Measurements from ENCODE around the gene OR2T2.
"Not testable (repeated sequence)": the region's sequence is repeated elsewhere in the genome, so short reads cannot be mapped to it uniquely, and the experiment has no call there.

The OR2T2 gene, protein sequence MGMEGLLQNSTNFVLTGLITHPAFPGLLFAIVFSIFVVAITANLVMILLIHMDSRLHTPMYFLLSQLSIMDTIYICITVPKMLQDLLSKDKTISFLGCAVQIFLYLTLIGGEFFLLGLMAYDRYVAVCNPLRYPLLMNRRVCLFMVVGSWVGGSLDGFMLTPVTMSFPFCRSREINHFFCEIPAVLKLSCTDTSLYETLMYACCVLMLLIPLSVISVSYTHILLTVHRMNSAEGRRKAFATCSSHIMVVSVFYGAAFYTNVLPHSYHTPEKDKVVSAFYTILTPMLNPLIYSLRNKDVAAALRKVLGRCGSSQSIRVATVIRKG

DNA sequence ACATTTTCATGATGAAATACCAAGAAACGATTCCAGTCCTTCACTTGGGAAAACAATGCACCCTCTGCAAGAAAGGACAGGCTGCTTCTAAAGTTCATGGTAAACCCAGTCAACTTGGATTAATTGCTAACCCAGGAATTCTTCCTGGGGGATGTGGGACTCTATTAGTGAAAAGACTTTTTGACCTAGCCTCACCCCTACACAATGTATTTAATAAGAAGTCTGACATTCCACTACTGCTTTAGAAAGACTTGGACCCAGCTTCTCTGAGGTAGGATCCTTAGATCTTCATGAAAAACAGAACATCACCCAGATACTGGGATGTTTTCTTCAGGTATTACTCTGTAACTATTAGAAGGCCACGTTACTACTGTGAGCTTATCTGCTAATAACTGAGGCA, at the start of gene OR2T2:
OR2T2 (plus strand) TSS at position 239 of the 400 bp plus-strand sequence. CDS start 7,161 bp downstream, outside the sequence.
- not testable (repeated sequence) for DNase-seq (ENCODE audit: insufficient read length, low spot score); FAIRE-seq

DNA sequence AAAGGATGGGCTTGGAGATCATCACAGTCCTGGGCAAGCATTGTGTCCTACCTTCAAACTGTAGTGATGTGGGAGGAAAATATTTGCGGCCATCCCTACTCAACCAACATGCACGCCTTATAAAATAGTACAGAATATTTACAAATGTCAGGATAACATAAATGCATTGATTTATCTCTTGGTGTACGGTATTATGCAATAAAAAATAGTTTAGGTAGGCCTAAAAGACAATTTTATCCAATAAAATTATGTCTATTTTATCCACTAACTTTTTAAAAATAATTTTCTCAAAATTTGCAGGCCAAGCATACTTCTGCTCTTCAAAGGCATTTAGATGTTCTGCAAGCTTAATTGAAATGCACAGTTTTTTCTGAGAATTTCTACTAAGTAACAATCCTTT, 42.7 kb upstream of the OR2T2 start, which contains the start of gene OR2T1:
OR2T1 (plus strand) TSS at position 301 of the 400 bp plus-strand sequence. CDS start 3,100 bp downstream, outside the sequence.
- no peak for TF ChIP-seq POLR2A (IDR thresholded peaks at IDR 0.05; ENCODE audit: low read depth, low read length)
- FAIRE-seq (no peak), DNase-seq (ENCODE audit: insufficient read length, low spot score) (no peak)

GRCh38 chr1:248404024-248404423, 41.4 kb upstream of the OR2T2 start:
- DNase-seq (ENCODE audit: insufficient read length, low spot score) = no peak
- peak; percentile 94 for FAIRE-seq
- no peak for TF ChIP-seq POLR2A (IDR thresholded peaks at IDR 0.05; ENCODE audit: low read depth, low read length)

DNA sequence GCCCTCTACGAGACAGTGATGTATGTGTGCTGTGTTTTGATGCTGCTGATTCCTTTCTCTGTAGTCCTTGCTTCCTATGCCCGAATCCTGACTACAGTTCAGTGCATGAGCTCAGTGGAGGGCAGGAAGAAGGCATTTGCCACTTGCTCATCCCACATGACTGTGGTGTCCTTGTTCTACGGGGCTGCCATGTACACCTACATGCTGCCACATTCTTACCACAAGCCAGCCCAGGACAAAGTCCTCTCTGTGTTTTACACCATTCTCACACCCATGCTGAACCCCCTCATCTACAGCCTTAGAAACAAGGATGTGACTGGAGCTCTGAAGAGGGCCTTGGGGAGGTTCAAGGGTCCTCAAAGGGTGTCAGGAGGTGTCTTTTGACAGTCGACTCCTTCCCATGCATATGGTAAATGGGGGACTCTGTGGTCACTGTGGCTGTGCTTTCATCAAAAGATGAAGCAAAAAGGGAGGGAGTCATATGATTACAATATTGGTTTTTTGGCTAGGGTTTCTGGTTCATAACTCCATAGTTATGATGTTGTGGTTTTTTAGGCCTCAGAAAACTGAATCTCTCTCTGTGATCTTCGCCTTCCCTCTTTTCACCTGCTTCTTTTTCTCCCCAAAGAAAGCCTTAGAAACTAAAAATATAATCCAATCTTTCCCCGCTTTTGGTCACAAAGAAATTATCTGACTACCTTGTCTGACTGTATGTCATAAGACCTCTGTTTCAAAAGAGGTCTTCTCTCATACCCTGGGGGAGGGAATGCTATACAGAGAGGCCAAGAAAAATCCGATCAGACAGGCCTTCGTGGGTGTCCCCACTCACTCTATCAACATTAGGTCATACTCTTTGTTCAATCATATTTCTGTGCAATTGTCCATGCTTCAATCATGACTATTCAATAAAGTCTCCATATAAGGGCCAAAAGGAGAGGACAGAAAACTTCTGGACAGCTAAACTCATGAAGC, 38.4 kb upstream of the OR2T2 start:
- no peak for FAIRE-seq
- TF ChIP-seq POLR2A (IDR thresholded peaks at IDR 0.05; ENCODE audit: low read depth, low read length) = no peak

GRCh38 chr1:248416226-248416625, 29.2 kb upstream of the OR2T2 start:
- TF ChIP-seq POLR2A (IDR thresholded peaks at IDR 0.05; ENCODE audit: low read depth, low read length) = no peak
- DNase-seq (ENCODE audit: insufficient read length, low spot score) (no peak), FAIRE-seq (no peak)

More for the DNA sequence above, 38.4 kb upstream of the OR2T2 start:
- DNase-seq (ENCODE audit: insufficient read length, low spot score) = no peak

DNA sequence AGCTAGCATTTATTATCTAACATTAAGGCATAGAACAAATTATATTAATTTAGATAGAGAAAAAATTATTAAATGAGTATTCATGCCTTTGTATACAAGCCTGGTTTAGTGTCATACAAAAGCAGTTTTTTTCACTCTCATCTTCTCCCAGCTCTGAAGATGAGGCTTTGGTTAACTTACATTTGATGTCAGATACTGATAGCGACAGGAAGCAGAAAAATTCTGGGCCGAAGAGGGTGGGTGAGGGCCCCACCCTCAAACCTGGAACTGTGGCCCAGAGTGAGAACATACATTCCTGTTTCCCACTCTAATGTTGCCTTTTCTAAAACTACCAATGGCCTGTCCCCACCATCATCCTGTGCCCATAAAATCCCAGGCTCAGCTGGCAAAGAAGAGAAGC, 27.6 kb upstream of the OR2T2 start:
- FAIRE-seq = no peak
- TF ChIP-seq POLR2A (IDR thresholded peaks at IDR 0.05; ENCODE audit: low read depth, low read length) = no peak
- DNase-seq (ENCODE audit: insufficient read length, low spot score) = no peak

GRCh38 chr1:248421384-248421783, 24.1 kb upstream of the OR2T2 start:
- no peak for DNase-seq (ENCODE audit: insufficient read length, low spot score)
- TF ChIP-seq POLR2A (IDR thresholded peaks at IDR 0.05; ENCODE audit: low read depth, low read length) = no peak
- no peak for FAIRE-seq

- FAIRE-seq; DNase-seq (ENCODE audit: insufficient read length, low spot score): not testable (repeated sequence)
Measured at GRCh38 chr1:248427526-248428191, 17.8 kb upstream of the OR2T2 start.

DNA sequence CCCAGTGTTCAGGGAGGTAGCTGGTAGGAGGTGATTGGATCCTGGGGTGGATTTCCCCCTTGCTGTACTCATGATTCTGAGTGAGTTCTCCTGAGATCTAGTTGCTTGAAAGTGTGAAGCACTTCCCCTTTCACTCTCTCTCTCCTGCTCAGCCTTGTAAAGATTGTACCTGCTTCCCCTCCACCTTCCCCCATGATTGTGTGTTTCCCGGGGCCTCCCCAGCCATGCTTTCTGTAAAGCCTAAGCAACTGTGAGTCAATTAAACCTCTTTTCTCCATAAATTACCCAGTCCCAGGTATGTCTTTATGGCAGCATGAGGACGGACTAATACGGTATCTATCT, 17.3 kb upstream of the OR2T2 start:
- not testable (repeated sequence) for DNase-seq (ENCODE audit: insufficient read length, low spot score); FAIRE-seq

DNA sequence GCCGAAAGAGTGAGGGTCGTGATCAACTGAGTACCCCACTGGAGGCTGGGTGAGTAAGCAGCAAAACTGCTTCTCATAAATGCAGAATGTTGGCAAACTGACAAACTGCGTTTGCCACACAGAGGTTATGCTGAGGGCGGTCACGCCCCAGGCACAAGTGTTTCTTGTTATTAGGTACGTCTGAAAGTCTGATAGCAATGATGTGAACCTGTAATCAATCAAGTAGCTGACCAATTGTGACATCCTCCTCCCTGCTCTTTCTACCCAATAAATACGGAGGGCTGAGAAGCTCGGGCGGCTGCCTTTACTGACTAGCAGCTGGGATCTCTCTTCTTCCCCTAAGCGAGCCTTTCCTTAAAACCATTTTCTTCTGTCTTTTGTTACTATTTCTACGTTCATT, 13.8 kb upstream of the OR2T2 start:
- FAIRE-seq = not testable (repeated sequence)

DNA sequence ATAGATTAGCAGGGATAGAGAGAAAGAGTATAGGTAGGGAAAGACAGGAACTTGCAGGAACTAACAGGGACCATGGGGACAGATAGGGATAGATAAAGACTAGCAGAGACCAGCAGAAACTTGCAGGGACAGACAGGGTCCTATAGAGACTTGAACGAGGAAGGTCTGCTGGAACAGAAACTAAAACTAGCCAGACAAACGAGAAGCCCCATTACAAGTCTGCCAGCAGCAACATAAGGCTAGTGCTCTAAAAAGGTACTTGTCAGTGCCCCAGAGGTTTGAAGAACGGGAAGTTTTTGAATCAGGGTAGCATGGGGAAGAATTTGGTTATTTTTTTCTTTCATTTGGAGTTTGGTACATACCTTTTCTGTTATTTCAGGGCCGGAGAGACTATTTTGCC, 13.2 kb upstream of the OR2T2 start:
- not testable (repeated sequence) for FAIRE-seq; DNase-seq (ENCODE audit: insufficient read length, low spot score)

More for the DNA sequence above, 13.8 kb upstream of the OR2T2 start:
- DNase-seq (ENCODE audit: insufficient read length, low spot score) = not testable (repeated sequence)

- not testable (repeated sequence) for FAIRE-seq; DNase-seq (ENCODE audit: insufficient read length, low spot score)
Measured at GRCh38 chr1:248433811-248434415, 11.5 kb upstream of the OR2T2 start.

GRCh38 chr1:248434913-248435312, 10.5 kb upstream of the OR2T2 start:
- FAIRE-seq; DNase-seq (ENCODE audit: insufficient read length, low spot score): not testable (repeated sequence)

DNA sequence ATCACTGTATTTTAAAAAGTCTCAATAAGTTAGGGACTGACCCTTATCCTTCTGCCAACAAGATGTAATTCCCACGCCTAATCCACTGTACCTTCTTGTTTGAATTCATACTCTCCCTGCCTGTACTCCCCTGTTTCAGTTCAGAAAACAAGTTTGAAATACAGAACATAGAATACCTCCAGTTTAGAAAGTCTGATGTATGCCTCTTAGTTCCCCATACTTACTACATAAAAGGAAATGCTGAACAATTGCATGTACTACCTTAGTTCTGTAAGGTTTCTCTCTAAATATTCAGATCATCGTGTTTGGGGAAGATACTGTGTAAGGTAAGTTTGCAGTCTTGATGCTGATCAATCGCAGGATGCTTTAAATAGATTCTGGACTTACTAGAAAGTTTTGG, 9.1 kb upstream of the OR2T2 start:
- FAIRE-seq; DNase-seq (ENCODE audit: insufficient read length, low spot score): not testable (repeated sequence)

DNA sequence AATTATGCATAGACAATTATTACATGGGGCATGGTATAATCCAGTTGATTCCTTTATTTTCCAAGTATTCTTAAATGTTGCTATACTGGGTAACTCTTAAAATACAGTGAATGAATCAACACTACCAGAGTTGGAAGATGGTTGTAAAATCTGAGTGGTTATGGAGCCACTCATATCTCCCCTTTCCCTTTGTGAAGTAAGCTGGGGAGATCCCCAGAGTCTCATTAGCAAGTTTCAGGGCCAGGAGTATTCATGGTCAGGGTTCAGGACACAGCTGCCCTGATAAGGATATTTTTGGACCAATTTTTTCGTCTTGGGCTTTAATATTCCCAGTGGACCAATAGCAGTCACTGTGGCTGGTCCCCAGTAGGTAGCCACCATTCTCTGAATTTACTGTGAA, 6.8 kb upstream of the OR2T2 start:
- DNase-seq (ENCODE audit: insufficient read length, low spot score); FAIRE-seq: not testable (repeated sequence)

GRCh38 chr1:248439283-248439682, 6.2 kb upstream of the OR2T2 start:
- FAIRE-seq; DNase-seq (ENCODE audit: insufficient read length, low spot score): not testable (repeated sequence)

DNA sequence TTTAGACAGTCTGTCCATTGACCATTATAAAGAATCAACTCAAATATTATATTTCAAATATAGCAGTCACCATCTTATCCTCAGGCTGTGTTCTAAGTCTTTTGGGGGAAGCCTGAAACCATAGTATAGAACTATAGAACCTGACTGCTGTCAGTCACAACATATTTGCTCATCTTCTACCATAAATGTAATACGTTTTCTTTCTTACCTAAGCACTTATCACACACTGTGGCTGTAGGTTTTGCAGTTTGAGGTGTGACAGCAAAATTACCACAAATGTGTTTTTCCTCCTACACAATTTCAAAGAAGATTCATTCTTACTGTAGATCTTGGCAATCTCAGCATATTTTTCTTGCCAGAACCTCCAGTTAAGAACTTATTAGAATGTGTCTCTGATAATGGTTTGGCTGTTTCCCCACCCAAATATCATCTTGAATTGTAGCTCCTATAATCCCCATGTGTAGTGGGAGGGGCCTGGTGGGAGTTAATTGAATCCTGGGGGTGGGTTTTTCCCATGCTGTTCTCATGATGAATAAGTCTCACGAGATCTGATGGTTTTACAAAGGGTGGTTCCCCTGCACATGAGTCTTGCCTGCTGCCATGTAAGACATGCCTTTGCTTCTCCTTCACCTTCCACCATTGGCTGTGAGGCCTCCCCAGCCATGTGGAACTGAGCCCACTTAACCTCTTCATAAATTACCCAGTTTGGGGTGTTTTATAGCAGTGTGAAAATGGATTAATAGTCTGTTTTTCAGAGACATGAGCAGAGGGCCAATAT, 2.7 kb upstream of the OR2T2 start:
- FAIRE-seq; DNase-seq (ENCODE audit: insufficient read length, low spot score): not testable (repeated sequence)

DNA sequence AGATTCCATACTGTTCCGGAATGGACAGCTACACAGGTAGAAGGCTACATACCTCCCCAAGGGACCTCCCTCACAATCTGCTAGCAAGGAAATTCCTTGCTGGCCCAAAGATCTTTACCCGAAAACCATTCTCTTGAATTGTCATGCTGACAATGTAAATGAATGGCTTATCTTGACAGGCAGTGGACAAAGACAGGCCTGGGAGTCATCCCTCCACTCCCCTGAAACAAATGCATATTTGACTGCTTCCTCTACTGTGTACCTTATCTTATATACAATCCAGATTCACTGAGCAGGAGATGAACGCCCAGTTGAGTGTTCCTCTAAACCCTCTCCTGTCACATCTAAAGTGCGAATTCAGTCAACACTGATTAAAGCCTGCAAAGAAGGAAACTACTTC, 834 bp upstream of the OR2T2 start:
- not testable (repeated sequence) for FAIRE-seq; DNase-seq (ENCODE audit: insufficient read length, low spot score)

Data from H54 (cell line).